Fibroblast of skin of left biceps (primary cell): ENCODE measurements around the gene LRRC4C.

Experiments
- DNase-seq, 2 experiments: peaks; one replicate each; pipeline ENCODE4 v3.0.0-alpha.2; 2013; ENCODE audit warnings: low read depth in 2 of 2

LRRC4C gene

GRCh38 chr11:41250408-41250935 lies 209.0 kb downstream of the LRRC4C start:
- DNase-seq: peak; percentile 15 to 28

DNA sequence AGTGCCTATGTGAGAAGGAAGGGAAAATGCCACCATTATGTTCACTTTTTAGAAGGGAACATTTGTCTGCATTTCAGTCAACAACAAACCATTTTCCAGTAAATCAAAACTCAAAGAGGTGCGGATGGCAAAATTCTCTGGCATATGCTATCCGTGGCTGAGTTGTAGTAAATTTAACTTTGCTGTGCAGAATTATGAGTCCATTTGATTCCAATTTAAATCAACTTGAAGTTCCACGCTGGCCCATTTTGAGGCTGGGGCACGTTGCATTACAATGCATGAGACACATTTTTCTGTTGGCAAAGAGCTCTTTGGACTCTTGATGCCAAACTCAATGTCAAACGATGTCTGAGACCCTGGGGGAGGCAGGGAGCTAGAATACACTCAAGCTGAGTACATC lies 211.8 kb downstream of the LRRC4C start:
- no peak for DNase-seq

DNA sequence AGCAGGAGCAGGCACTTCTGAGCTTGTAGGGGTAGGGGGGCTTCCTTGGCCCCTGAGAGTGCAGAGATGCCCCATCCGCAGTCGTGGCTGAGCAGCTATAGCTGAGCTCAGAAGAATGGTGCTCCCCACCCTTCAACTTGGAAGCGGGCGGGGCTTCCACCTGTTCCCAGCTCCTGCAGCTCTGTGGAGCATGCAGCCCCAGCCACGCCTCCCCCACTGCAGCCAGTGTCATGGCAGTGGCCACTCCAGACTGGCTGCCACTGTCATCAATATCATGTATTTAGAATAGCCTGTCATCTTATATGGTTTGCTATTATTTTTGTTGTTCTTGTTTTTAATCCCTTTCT lies 213.1 kb downstream of the LRRC4C start:
- DNase-seq: no peak

DNA sequence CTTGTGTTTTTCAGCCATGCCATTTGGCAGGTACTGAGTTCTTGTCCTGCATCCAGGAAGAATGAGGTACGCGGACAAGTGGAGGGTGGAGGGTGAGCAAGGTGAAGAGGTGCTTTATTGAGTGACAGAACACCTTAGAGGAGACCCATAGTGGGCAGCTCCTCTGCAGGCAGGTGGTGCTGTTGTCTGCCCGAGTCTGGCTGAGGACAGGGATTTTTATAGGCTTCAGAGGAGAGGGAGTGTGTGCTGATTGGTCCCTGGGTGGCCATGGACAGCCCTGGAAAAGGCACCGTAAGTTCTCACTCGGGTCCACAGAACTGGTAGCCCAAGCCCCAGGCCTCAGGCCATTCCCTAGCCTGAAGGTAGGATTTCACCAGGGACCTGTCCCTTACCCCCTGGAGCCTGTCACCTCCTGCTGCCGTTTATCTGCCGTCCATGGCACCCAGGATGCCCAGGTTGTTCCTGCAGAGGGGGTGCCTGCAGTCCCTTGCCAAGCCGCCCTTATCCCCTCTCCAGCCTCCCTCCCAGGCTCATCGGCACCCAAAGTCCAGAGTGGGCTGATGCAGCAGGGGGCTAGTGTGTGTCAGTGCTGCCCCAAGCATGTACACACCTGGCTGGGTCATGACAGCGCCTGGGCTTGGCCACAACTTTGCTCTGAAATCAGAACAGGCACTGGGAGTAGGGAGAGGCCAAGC lies 213.6 kb downstream of the LRRC4C start:
- DNase-seq: no peak

GRCh38 chr11:41245184-41245583 lies 214.3 kb downstream of the LRRC4C start:
- DNase-seq: no peak

DNA sequence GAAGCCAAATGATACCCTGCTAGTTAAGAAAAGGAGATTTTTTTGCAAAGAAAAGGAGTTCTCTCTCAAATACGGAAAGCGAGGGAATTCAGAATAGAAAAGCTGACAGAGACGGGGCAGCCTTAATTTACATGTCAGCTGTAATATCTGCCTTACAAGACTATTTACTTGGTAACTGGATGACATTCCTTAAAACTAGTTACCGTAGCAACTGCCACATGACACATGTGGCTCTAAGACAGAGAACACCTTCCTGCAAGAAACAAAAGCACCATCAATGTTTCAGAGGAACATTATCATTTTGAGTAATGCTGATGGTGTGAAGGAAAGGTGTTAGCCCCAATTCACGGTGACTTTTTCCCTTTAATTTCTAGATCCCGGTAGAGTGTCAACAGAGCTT lies 222.1 kb downstream of the LRRC4C start:
- no peak for DNase-seq

GRCh38 chr11:41235668-41236067 lies 223.8 kb downstream of the LRRC4C start:
- no peak for DNase-seq

DNA sequence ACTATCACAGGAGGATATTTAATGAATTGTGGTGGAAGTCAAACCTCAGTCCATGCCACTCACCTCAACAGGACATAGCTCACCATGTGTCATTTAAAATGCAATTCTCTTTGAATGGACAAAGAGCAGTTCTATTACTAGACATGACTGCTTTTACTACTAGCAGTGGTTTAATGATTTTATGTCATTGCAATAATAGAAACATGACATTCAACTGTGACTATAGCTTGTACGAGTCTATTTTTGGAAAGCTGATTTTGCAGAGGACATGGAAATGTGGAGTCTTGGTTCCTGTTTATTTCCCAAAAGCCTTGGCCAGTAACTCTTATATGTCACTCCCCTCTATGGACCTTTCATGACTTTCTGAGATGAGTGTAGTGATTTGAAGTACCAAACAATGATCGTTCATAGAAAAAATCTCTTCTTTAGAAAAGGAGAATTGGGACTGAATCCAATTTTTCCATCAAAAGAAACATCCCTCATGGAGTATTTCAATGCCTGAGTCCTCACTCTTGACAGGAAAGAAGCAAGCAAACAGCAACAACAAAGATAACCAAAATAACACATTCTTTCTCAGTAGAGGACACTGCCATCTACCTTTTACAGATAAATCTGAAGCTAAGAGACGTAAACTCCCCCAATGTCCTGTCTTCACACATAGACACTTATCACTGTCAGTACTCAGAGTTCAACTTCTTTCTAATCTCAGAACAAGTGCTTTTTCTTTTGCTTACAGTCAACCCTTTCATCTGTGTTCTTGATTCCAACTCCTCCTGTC lies 233.4 kb downstream of the LRRC4C start:
- no peak for DNase-seq

GRCh38 chr11:41222236-41222635 lies 237.2 kb downstream of the LRRC4C start:
- no peak for DNase-seq

DNA sequence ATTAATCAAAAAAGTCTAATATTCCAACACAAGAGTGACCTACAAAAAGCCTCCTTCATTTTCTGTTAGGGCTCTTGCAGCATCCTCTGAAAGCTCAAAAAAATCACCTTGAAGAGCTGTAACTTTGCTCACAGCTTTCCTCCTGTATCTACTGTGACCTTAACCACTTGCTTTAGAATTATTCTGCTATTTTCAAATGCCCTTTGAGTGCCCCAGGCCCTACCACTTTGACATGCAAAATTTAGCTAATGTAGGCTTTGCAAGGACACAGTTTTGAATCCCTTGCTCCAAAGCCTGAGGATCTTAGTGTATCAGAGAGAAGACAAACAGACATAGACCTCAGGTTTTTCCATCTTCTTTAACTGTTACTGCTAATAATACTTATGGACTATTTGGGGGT lies 253.1 kb downstream of the LRRC4C start:
- DNase-seq: no peak

DNA sequence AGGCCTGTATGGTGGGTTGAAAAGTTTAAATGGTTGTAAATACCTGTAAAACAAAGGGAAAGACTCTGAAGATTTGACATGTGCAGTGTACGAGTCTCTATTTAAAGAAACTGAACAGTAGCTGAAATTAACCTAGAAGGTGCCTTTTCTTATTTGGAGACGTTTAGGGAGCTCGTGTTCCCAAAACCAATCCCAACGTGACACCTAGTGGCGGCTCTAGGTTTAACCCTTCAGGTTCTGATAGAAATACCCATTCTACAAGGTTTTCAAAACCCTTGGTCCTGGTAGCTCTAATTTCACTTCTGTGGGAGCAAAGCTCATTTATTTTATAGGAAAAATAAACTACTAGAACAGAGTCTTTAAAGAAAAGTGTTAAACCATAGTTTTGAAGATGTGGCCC lies 258.3 kb downstream of the LRRC4C start:
- peak; percentile 17 to 20 for DNase-seq

DNA sequence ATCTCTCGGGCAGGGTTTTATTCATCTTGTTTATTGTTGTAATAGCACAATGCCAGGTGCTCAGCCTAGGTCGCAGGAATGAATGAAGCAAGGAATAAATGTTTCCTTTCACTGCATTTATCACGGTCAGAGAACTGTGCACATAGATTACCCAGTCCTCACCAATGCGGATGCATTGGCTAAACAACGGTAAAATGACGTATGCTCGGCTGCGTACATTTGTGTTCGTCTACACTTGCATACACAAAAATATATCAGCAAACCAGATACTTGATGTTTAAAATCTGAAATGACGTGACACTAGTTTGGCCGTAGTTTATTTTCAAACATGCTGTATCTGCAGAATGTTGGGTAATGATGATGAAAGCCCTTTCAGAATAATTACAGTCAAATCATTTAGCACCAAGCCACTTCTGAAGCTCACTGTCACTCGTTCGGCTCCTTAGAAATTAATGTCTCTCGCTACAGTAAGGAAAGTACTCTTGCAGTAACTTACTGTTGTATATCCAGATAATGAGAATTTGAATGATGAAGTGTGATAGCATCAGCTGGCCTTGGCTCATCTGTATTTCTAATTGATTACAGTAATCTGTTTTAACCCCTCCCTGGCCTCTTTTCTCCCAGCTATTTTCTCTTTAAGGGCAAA lies 268.9 kb downstream of the LRRC4C start:
- no peak for DNase-seq

DNA sequence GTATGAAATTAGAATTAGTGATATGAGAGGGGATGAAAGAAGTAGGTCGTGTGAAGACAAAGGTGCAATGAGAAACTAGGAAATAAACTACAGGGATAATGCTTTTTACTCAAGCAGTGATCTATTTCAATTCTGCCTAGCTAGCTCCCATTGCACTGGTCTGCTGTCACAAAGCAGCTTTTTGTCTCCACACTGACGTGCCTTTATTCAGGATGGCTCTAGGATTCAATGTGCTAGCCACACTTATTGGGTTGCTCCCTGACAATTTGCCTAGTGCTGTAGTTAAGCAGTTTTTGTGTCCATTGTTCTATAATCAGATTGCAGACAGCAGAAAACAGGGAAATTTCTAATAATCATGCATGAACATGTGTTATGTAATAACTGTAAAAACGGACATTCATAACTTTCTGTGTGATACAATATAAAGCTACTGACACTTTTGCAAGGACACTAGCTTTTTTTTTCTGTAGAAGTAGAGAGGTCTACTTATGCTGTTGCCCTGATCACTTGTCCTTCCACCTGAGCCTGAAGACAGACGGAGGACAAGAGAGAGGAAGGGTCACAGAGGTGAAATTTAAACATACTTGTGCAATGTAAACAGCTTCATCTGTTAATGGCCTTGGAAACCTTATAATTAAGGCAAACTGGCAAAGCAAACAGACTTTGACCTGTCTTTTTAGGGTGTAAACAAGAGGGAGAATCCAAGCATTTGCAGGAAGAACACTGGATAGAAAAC lies 269.6 kb downstream of the LRRC4C start:
- no peak for DNase-seq

GRCh38 chr11:41177791-41178190 lies 281.7 kb downstream of the LRRC4C start:
- DNase-seq: peak; percentile 11 to 17

GRCh38 chr11:41175304-41175972 lies 284.0 kb downstream of the LRRC4C start:
- no peak for DNase-seq

GRCh38 chr11:41146326-41146725 lies 313.1 kb downstream of the LRRC4C start:
- DNase-seq: no peak

- DNase-seq: no peak
Measured at GRCh38 chr11:41145420-41145819, 314.0 kb downstream of the LRRC4C start.

- no peak for DNase-seq
Measured at GRCh38 chr11:41134971-41135370, 324.5 kb downstream of the LRRC4C start.

DNA sequence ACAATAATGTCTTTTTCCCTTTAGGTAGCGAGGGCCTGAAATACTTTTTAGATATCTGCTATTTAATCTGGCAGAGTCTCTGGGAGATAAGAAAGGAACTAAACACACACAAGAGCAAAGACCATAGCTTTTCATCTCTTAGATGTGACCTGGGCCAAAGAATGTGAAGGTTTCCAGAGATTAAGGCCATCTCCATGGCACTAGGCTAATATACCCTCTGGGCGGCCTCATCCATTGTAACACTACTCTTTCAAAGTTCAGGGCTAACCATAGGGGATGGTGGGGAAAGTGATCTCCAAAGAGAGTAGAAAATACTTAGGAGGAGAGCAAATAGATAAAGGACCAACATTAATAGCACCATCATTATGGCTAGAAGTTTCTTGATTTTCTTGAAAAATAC lies 326.4 kb downstream of the LRRC4C start:
- no peak for DNase-seq

DNA sequence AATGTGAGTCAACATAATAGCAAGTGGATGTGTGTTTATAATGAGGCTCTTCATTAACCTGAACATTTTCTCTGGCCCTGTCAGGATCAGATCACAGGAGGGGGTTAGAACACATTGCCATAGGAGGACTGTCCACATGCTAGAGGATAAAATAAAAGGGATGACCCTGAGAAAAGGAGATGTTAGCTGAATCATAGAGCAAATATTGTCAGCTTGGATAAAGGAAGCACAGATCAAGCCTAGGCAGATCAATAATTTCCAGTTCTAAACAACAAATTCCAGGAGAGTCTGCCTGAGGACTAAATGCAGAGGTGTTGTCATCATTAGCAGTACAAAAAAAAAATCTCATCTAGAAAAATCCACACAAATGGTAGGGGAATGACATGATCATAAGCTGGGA lies 337.9 kb downstream of the LRRC4C start:
- no peak for DNase-seq

DNA sequence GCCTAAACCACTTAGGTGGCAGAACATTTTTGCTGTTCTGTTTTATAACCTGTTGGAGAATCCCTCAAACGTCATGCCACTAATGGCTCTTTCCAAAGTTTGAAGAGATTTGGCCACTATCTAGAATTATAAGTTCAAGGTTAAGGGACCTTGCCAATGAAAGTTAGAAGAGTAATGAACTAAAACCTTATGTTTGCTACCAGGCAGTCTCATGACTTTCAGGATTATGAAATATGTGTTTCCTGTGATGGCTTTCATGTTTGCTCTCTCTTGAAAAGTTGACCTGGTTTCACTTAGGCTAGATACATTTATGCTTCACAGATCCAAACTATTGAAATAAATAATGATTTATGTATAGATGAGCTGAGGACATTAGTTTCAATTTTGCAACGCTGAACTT lies 340.0 kb downstream of the LRRC4C start:
- DNase-seq: no peak

DNA sequence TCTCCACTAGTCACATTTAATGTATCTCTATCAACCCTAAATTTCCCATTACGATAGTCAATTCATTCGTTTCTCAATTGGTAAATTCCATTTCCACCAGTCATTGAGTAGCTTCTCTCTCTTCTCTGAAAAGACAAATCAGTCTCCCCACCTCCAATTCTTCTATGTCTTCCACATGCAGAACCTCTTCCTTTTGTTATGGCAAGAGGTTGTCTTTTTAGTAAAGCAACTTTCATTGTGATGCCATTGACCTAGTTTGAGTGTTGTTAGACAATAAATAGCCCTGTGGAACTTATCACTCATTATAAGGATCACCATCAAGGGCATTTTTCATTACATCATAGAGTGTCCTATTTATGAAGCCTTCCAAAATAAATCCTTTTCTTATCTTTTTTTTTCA lies 340.9 kb downstream of the LRRC4C start:
- DNase-seq: no peak
